IMR-90 (cell line): ENCODE results near the gene LAMC2. TPM values are rescaled to one million over a fixed set of nuclear protein-coding genes. Genes with fewer than 3 reads are reported as not detected.

Experiments
- ATAC-seq: fragments of 200-7000 bp; cut with Tn5 transposase; 2 replicates; pipeline ENCODE4 v1.9.1; 2020; ENCODE audit warnings: low read depth, mild to moderate bottlenecking, moderate library complexity
- BruUV-seq: library from RNA; stranded (reverse); fragments of 400-500 nt; replicated peaks from 2 replicates; lab custom pipeline; 2021; lab: Mats Ljungman, UMichigan
- CTCF ChIA-PET: fragments of 300-600 bp; formaldehyde crosslinking; extraction: SDS; loops from one replicate; lab custom pipeline; 2021; ENCODE audit warnings: antibody characterized with exemption; lab: Yijun Ruan, JAX
- POLR2A ChIA-PET: fragments of 300-600 bp; sonication (Branson Sonifier 250); formaldehyde crosslinking; loops from one replicate; lab custom pipeline; 2022; ENCODE audit warnings: antibody characterized with exemption; ENCODE audit not compliant: unreplicated experiment; lab: Charles Lee
- DNase-seq: peaks from one replicate; pipeline ENCODE4 v3.0.0; 2013
- H2AFZ ChIP-seq: replicated peaks from 2 replicates; pipeline ENCODE3; 2013; ENCODE audit warnings: low read length, mild to moderate bottlenecking; ENCODE audit not compliant: poor library complexity
- H2AK5ac ChIP-seq: 2 replicates; pipeline ENCODE4 v1.6.1; 2013; ENCODE audit warnings: low read depth, low read length, inconsistent platforms
- H2AK9ac ChIP-seq: replicated peaks from 2 replicates; pipeline ENCODE3; 2013; ENCODE audit warnings: mild to moderate bottlenecking, low read depth, low read length, moderate library complexity; ENCODE audit not compliant: poor library complexity
- H2BK120ac ChIP-seq: 2 replicates; pipeline ENCODE4 v1.6.1; 2013; ENCODE audit warnings: low read depth, low read length, inconsistent platforms
- H2BK15ac ChIP-seq: 3 replicates; pipeline ENCODE4 v1.6.1; 2013; ENCODE audit warnings: low read depth, low read length, inconsistent platforms
- H2BK20ac ChIP-seq: 2 replicates; pipeline ENCODE4 v1.6.1; 2013; ENCODE audit warnings: low read depth, mild to moderate bottlenecking, inconsistent platforms, low read length, moderate library complexity
- H2BK5ac ChIP-seq: 2 replicates; pipeline ENCODE4 v1.6.1; 2013; ENCODE audit warnings: mild to moderate bottlenecking, low read depth, low read length, inconsistent platforms; ENCODE audit not compliant: poor library complexity, severe bottlenecking
- H3K14ac ChIP-seq: replicated peaks from 2 replicates; pipeline ENCODE4 v1.6.1; 2013; ENCODE audit warnings: low read depth, low read length, inconsistent platforms
- H3K18ac ChIP-seq: 2 replicates; pipeline ENCODE4 v1.6.1; 2013; ENCODE audit warnings: low read depth, low read length, control low read depth
- H3K23ac ChIP-seq: 2 replicates; pipeline ENCODE4 v1.6.1; 2013; ENCODE audit warnings: low read depth, low read length, inconsistent platforms
- H3K27ac ChIP-seq: 2 replicates; pipeline ENCODE4 v1.5.1; 2013; ENCODE audit warnings: mild to moderate bottlenecking, control low read depth, low read length; ENCODE audit not compliant: insufficient read depth
- H3K27me3 ChIP-seq: 2 replicates; pipeline ENCODE4 v1.6.1; 2013; ENCODE audit warnings: low read length; ENCODE audit not compliant: control insufficient read depth, insufficient read depth
- H3K36me3 ChIP-seq: 2 replicates; pipeline ENCODE4 v1.6.1; 2013; ENCODE audit warnings: low read length, mixed read lengths; ENCODE audit not compliant: control insufficient read depth, insufficient read depth
- H3K4ac ChIP-seq: 2 replicates; pipeline ENCODE4 v1.6.1; 2013; ENCODE audit warnings: low read depth, low read length, inconsistent platforms
- H3K4me1 ChIP-seq: 2 replicates; pipeline ENCODE4 v1.6.1; 2013; ENCODE audit warnings: low read length, mixed read lengths; ENCODE audit not compliant: control insufficient read depth, insufficient read depth
- H3K4me2 ChIP-seq: 2 replicates; pipeline ENCODE4 v1.6.1; 2013; ENCODE audit warnings: low read depth, mild to moderate bottlenecking, control low read depth, low read length, moderate library complexity
- H3K4me3 ChIP-seq: 2 replicates; pipeline ENCODE4 v1.5.1; 2013; ENCODE audit warnings: low read depth, mild to moderate bottlenecking, control low read depth, low read length, moderate library complexity; ENCODE audit not compliant: insufficient read depth
- H3K56ac ChIP-seq: 2 replicates; pipeline ENCODE4 v1.6.1; 2013; ENCODE audit warnings: low read length, inconsistent platforms; ENCODE audit not compliant: insufficient read depth; ENCODE audit errors: extremely low read depth
- H3K79me1 ChIP-seq, 2 experiments: 2 replicates each; pipeline ENCODE4 v1.6.1; 2013; ENCODE audit warnings: low read length in 2 of 2, inconsistent platforms in 1 of 2, low read depth in 1 of 2
- H3K9ac ChIP-seq: 2 replicates; pipeline ENCODE4 v1.6.1; 2013; ENCODE audit warnings: low read depth, low read length, control low read depth
- H3K9me1 ChIP-seq: 2 replicates; pipeline ENCODE4 v1.6.1; 2013; ENCODE audit warnings: low read length, inconsistent platforms; ENCODE audit not compliant: insufficient read depth
- H3K9me3 ChIP-seq: 2 replicates; pipeline ENCODE4 v1.6.1; 2013; ENCODE audit warnings: low read length; ENCODE audit not compliant: control insufficient read depth, insufficient read depth
- H4K20me1 ChIP-seq: 2 replicates; pipeline ENCODE4 v1.6.1; 2013; ENCODE audit warnings: low read length, inconsistent platforms; ENCODE audit not compliant: insufficient read depth
- H4K5ac ChIP-seq: 2 replicates; pipeline ENCODE4 v1.6.1; 2013; ENCODE audit warnings: mild to moderate bottlenecking, low read depth, low read length, control low read depth
- H4K8ac ChIP-seq, 2 experiments: 2 replicates each; pipeline ENCODE4 v1.6.1; 2013; ENCODE audit warnings: low read depth in 2 of 2, low read length in 2 of 2, control low read depth in 1 of 2, inconsistent platforms in 1 of 2
- H4K91ac ChIP-seq: 2 replicates; pipeline ENCODE4 v1.6.1; 2013; ENCODE audit warnings: low read depth, low read length, inconsistent platforms; ENCODE audit not compliant: insufficient read depth
- BHLHE40 ChIP-seq: fragments of 150-350 bp; IDR thresholded peaks from 2 replicates; pipeline ENCODE4 v1.6.1; 2016; ENCODE audit warnings: mild to moderate bottlenecking, low read depth, low read length
- CHD1 ChIP-seq: IDR thresholded peaks from 2 replicates; pipeline ENCODE4 v1.6.1; 2012; ENCODE audit warnings: low read depth, low read length, improper control_type of control experiment
- FOS ChIP-seq: fragments of 150-350 bp; IDR thresholded peaks from 2 replicates; pipeline ENCODE4 v1.6.1; 2016; ENCODE audit warnings: low read depth, low read length
- MAFK ChIP-seq: IDR thresholded peaks from 2 replicates; pipeline ENCODE4 v1.6.1; 2012; ENCODE audit warnings: low read depth, low read length, improper control_type of control experiment
- MAZ ChIP-seq: IDR thresholded peaks from 2 replicates; pipeline ENCODE4 v1.6.1; 2012; ENCODE audit warnings: low read depth, mild to moderate bottlenecking, low read length, improper control_type of control experiment, moderate library complexity, borderline replicate concordance
- NFE2L2 ChIP-seq: fragments of 150-350 bp; IDR thresholded peaks from 2 replicates; pipeline ENCODE4 v1.6.1; 2016; ENCODE audit warnings: low read depth, mild to moderate bottlenecking, low read length
- POLR2A ChIP-seq: IDR thresholded peaks from 2 replicates; pipeline ENCODE4 v1.6.1; 2012; ENCODE audit warnings: mild to moderate bottlenecking, low read depth, low read length
- RAD21 ChIP-seq: IDR thresholded peaks from 2 replicates; pipeline ENCODE4 v1.6.1; 2012; ENCODE audit warnings: low read length, improper control_type of control experiment
- RCOR1 ChIP-seq: IDR thresholded peaks from 2 replicates; pipeline ENCODE4 v1.6.1; 2012; ENCODE audit warnings: mild to moderate bottlenecking, low read length, improper control_type of control experiment; ENCODE audit not compliant: insufficient replicate concordance
- SMC3 ChIP-seq: fragments of 150-350 bp; IDR thresholded peaks from 2 replicates; pipeline ENCODE4 v1.6.1; 2016; ENCODE audit warnings: low read depth, mild to moderate bottlenecking, antibody characterized with exemption, low read length, moderate library complexity
- USF2 ChIP-seq: fragments of 150-350 bp; IDR thresholded peaks from 2 replicates; pipeline ENCODE4 v1.6.1; 2017; ENCODE audit warnings: mild to moderate bottlenecking, antibody characterized with exemption, low read length, low read depth
- WGBS, 2 experiments: methylation state at CpG; one replicate each; pipeline versions ENCODE4 v1.1.5 to v1.1.7; 2013; ENCODE audit warnings: missing lambda C conversion rate in 2 of 2; ENCODE audit not compliant: insufficient read length in 1 of 2; ENCODE audit errors: extremely low coverage in 2 of 2; 5-methylcytosine and 5-hydroxymethylcytosine counted together
- dilution Hi-C: fragments of 300-500 bp; cut with HindIII; formaldehyde crosslinking; loops from one replicate; pipeline ENCODE4 v1.14.3; 2018; ENCODE audit warnings: low sequenced_read_pairs; ENCODE audit not compliant: unreplicated experiment
- in situ Hi-C: fragments of 300-500 bp; cut with MboI; formaldehyde crosslinking; loops from 3 replicates; pipeline ENCODE4 v1.14.3; 2019; ENCODE audit warnings: low sequenced_read_pairs, inconsistent platforms, mixed read lengths
- intact Hi-C: fragments of 100-400 bp; cut with micrococcal nuclease; formaldehyde crosslinking; loops from 2 replicates; pipeline ENCODE4 v1.10.0; 2022
- polyA plus RNA-seq, 3 experiments: library from polyadenylated mRNA; depleted of rRNA; stranded (reverse); fragments of >200 nt; gene quantifications; 2 replicates each; pipeline ENCODE4 v1.2.3, GENCODE V29; 2012; ENCODE audit warnings: low replicate concordance in 1 of 3
- total RNA-seq: library from RNA; depleted of rRNA; stranded (reverse); fragments of >200 nt; gene quantifications from 2 replicates; pipeline ENCODE4 v1.2.3, GENCODE V29; 2012

The LAMC2 gene
- total and polyA plus RNA-seq, 2 of the 4 experiments (the other 2 are of a cell fraction): 2.3 to 2.8 TPM

- Histone ChIP-seq H3K9me3 (no peaks in the 10 kb centered on the region), H4K91ac (no peak overlapping the region), H3K56ac (no peak overlapping the region), H2BK120ac (no peak overlapping the region), H3K36me3 (no peaks in the 10 kb centered on the region), H2AK5ac (no peak overlapping the region), H3K4me2 (no peak overlapping the region), H2BK20ac (no peak overlapping the region), H3K4ac (no peak overlapping the region), H2AK9ac (no peak overlapping the region), H4K8ac (no peak overlapping the region), H4K5ac (no peak overlapping the region), H3K4me1 (peaks cover 9% of the 10 kb centered on the region), H3K9ac (no peak overlapping the region), H3K18ac (no peak overlapping the region), H2BK15ac (0 out of 3 replicates have a peak overlapping the region, but pooled peaks have one; percentile 23), H3K27ac (no peak overlapping the region), H3K27me3 (no peaks in the 10 kb centered on the region), H3K4me3 (no peak overlapping the region), H3K14ac (no peak overlapping the region), H3K79me1 (no peaks in the 10 kb centered on the region), H4K20me1 (no peaks in the 10 kb centered on the region), H3K9me1 (peaks cover 7% of the 10 kb centered on the region), H3K23ac (no peak overlapping the region), H2AFZ (no peak overlapping the region), H2BK5ac (no peak overlapping the region)
- TF ChIP-seq SMC3: no peak
- TF ChIP-seq RCOR1: no peak
- no peak for TF ChIP-seq CHD1
- TF ChIP-seq RAD21: no peak
- TF ChIP-seq BHLHE40: no peak
- TF ChIP-seq POLR2A: no peak
- TF ChIP-seq USF2: no peak
- no peak for TF ChIP-seq FOS
- no peak for TF ChIP-seq MAFK
- TF ChIP-seq MAZ: no peak
- no peak for TF ChIP-seq NFE2L2
- ChIA-PET POLR2A (no interaction called here), CTCF (no interaction called here)
- no TSS peak for BruUV-seq
- in situ Hi-C loops: no loop called here
- intact Hi-C loops: no loop called here
- dilution Hi-C loops: no loop called here
- ATAC-seq (no peak), DNase-seq (no peak)
- no CpG with 5 or more reads among the region's 4 CpGs for WGBS, 2 experiments
These were observed 8.0 kb downstream of the LAMC2 start for GRCh38 chr1:183193963-183194525.
